Activated naive CD4-positive, alpha-beta T cell treated with anti-CD3 and anti-CD28 coated beads, Interleukin-2, amount 50 U/mL, for 72 hours (primary cell): Measurements from ENCODE around the gene TSPAN18. TPM values are rescaled to one million over a fixed set of nuclear protein-coding genes. Genes with fewer than 3 reads are reported as not detected.
A peak's percentile ranks its signal among the peaks of the same experiment; 100 is the strongest.

Source experiments
- ATAC-seq, 2 donors: fragments of 150-1000 bp; cut with Tn5 transposase; 2 replicates each; pipeline ENCODE4 v1.10.0; 2021; ENCODE audit warnings: mild to moderate bottlenecking in 2 of 2, moderate library complexity in 2 of 2
- DNase-seq, 2 donors: peaks; one replicate each; pipeline ENCODE4 v3.0.0; 2021 to 2022; ENCODE audit warnings: low spot score in 2 of 2
- H3K27ac Mint-ChIP-seq, 2 donors: one replicate each; pipeline ENCODE4 v1.8.0; 2022; ENCODE audit warnings: mild to moderate bottlenecking in 2 of 2, mixed read lengths in 2 of 2
- H3K36me3 Mint-ChIP-seq, 2 donors: one replicate each; pipeline ENCODE4 v1.8.0; 2022; ENCODE audit warnings: mixed read lengths in 2 of 2
- H3K9me3 Mint-ChIP-seq, 2 donors: one replicate each; pipeline ENCODE4 v1.8.0; 2022; ENCODE audit warnings: mixed read lengths in 2 of 2
- total RNA-seq, 2 donors: library from RNA; stranded (reverse); gene quantifications; one replicate each; pipeline ENCODE4 v1.2.3, GENCODE V29; 2022

Gene TSPAN18
- total RNA-seq, 2 donors from 2014 or later: 2.3 to 3.6 TPM

- no peaks in the 10 kb centered on the region for H3K36me3 Mint-ChIP-seq
- H3K9me3 Mint-ChIP-seq: no peaks in the 10 kb centered on the region
- DNase-seq (no peak), ATAC-seq (no peak)
- no peak overlapping the region for H3K27ac Mint-ChIP-seq
These were observed 243.5 kb downstream of the TSPAN18 start for GRCh38 chr11:44970293-44970692.

- ATAC-seq (no peak), DNase-seq (no peak)
- no peaks in the 10 kb centered on the region for H3K9me3 Mint-ChIP-seq
- no peaks in the 10 kb centered on the region for H3K36me3 Mint-ChIP-seq
- H3K27ac Mint-ChIP-seq: no peak overlapping the region
These were observed 244.4 kb downstream of the TSPAN18 start for GRCh38 chr11:44971185-44971584.

GRCh38 chr11:44972746-44973435 lies 246.1 kb downstream of the TSPAN18 start:
- DNase-seq: no peak
- Mint-ChIP-seq H3K27ac (no peak overlapping the region), H3K36me3 (no peaks in the 10 kb centered on the region), H3K9me3 (no peaks in the 10 kb centered on the region)
- ATAC-seq: no peak

DNA sequence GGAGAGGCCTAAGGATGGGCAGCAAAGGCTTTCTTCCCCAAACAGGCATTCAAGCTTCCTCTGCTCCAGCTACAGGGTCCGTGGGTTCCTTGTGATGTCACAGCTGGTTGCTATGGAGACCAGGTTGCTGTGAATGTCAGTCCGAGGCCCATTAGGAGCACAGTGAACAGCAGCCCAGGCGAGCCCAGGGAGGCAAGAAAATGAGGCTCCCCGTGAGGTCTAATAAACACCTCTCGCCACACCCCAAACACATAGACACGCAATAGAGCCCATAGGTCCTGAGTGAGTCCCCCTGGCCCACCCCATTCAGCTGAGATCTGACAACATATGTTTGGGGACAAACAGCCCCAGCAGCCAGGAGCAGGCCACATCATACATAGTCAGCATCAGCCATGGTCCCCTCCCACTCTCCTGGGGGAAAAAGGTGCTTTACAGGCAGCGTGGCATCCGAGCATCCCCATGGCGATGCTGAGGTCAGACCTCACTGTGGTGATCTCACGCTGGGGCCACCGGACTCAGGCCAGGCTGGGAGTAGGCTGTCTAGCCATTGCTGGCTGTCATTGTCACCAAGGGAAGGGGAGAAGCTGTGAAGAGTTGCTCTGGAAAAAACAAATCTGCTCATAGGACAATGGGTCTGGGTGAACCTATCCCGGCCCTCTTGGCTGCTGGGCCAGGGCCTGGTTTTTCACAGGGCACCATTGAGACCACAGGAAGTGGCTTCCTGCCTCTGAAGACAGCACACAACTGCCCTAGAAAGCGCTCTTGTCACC lies 247.1 kb downstream of the TSPAN18 start:
- no peaks in the 10 kb centered on the region for H3K36me3 Mint-ChIP-seq
- ATAC-seq: peak in 1 of 2 donors; percentile 33
- no peaks in the 10 kb centered on the region for H3K9me3 Mint-ChIP-seq
- DNase-seq: no peak
- H3K27ac Mint-ChIP-seq: no peak overlapping the region

DNA sequence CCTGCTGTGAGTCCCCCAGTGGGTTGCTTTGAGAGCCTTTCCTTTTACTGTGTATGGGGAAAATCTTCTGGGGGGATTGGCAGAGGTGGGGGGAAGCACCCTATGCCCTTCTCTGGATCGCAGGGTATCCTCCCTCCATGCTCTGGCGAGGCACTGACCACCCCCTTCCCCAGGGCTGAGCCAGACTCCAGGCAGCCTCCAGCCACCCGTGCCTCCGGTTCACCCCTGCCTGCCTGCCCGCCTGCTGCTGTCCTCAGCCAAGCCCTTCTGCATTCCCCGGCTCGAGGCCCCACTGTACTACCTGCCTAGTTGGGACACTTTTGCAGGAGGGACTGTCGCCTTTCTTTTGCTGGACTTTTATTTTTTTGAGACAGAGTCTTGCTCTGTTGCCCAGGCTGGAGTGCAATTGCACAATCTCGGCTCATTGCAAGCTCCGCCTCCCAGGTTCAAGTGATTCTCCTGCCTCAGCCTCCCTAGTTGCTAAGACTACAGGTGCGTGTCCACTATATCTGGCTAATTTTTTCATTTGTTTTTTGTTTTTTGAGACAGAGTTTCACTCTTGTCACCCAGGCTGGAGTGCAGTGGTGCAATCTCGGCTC lies 247.7 kb downstream of the TSPAN18 start:
- Mint-ChIP-seq H3K9me3 (no peaks in the 10 kb centered on the region), H3K36me3 (no peaks in the 10 kb centered on the region), H3K27ac (no peak overlapping the region)
- no peak for ATAC-seq
- DNase-seq: no peak

- ATAC-seq (no peak), DNase-seq (no peak)
- Mint-ChIP-seq H3K9me3 (no peaks in the 10 kb centered on the region), H3K27ac (no peak overlapping the region), H3K36me3 (no peaks in the 10 kb centered on the region)
These were observed 249.8 kb downstream of the TSPAN18 start for GRCh38 chr11:44976576-44976975.

DNA sequence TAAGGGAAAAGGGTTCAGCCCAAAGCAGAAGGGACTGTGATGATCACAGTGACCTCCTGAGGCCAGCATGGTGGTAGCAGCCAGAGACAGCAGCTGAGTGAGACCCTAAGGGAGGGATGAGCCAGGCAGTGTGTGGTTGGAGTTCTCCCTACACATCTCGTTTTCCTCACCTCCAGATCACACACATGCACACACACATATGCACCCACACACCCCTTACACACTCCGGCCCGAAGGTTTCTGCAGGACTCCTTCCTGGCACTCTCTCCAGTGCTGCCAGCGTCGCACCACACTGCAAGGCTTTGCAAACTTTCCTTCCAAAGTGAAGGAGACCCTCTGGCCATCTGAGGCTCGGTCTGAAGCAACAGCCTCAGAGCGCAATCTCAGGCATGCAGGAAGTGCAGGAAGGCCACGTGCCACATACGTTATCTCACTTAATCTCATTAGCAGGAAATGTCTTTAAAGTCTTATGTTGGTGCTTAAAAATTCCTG lies 250.8 kb downstream of the TSPAN18 start:
- DNase-seq (no peak), ATAC-seq (no peak)
- no peaks in the 10 kb centered on the region for H3K36me3 Mint-ChIP-seq
- H3K9me3 Mint-ChIP-seq: no peaks in the 10 kb centered on the region
- no peak overlapping the region for H3K27ac Mint-ChIP-seq

- no peak for ATAC-seq
- H3K36me3 Mint-ChIP-seq: no peaks in the 10 kb centered on the region
- H3K27ac Mint-ChIP-seq: no peak overlapping the region
- DNase-seq: no peak
- no peaks in the 10 kb centered on the region for H3K9me3 Mint-ChIP-seq
These were observed 251.7 kb downstream of the TSPAN18 start for GRCh38 chr11:44978274-44978960.

- Mint-ChIP-seq H3K27ac (peak overlapping the region in 1 of 2 donors; percentile 17), H3K9me3 (no peaks in the 10 kb centered on the region), H3K36me3 (no peaks in the 10 kb centered on the region)
- no peak for ATAC-seq
- DNase-seq: no peak
These were observed 252.2 kb downstream of the TSPAN18 start for GRCh38 chr11:44978961-44979331.

DNA sequence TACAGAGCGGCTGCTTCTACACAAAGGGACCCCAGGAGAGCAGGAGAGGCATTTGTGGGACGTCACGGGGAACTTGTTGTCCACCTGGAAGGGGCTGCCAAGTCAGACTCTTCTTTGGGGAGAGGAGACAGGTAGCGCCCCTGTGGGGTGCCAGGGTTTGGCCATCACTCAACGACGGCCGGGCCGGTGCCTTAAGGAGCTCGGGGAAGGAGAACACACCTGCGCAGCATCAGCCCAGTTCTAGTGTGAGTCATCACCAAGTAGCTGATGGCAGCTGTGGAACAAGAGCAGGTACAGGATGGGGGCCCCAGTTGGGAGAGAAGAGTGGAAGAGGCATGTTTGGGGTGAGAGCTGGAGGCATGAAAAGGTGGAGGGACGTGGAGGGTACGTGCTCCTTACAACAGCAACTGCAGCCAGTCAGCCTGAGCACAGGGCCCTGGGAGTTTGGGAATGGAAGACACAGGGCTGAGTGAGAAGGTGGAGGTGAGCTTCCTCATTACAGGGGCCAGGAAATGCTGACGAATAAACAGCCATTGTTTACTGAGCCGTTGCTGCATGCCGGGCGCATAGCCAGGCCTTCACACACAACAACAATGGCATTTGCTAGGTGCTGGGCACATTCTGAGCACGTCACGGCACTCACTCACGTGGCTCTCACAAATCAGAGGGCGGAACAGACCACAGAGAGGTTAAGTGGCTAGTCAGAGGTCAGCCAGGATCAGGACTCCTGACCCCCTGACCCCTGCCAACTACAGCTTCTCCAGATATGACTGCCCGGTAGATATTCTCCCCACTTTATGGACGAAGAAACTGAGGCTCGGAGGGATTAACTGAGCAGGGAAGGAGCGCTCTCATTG lies 253.0 kb downstream of the TSPAN18 start:
- Mint-ChIP-seq H3K27ac (peak overlapping the region in 1 of 2 donors; percentile 17), H3K36me3 (no peaks in the 10 kb centered on the region), H3K9me3 (no peaks in the 10 kb centered on the region)
- ATAC-seq (no peak), DNase-seq (no peak)

- Mint-ChIP-seq H3K36me3 (no peaks in the 10 kb centered on the region), H3K27ac (no peak overlapping the region), H3K9me3 (no peaks in the 10 kb centered on the region)
- DNase-seq: no peak
- ATAC-seq: peak in 1 of 2 donors; percentile 41
These were observed 254.0 kb downstream of the TSPAN18 start for GRCh38 chr11:44980533-44981427.

Other genes with a start within 250 kb of the TSPAN18 start
- gene CD82, start 161.3 kb upstream of the TSPAN18 start, total RNA-seq: 100 to 1,000 TPM; 270 to 324 TPM
- gene TP53I11, start 223.9 kb downstream of the TSPAN18 start, total RNA-seq: 10 to 100 TPM in 1 of 2 donors, 1 to 10 TPM in 1; 7.5 to 21.5 TPM